Measurements from ENCODE around the gene PRKG1. TPM values are rescaled to one million over a fixed set of nuclear protein-coding genes. Genes with fewer than 3 reads are reported as not detected.

The PRKG1 gene
- total and polyA plus RNA-seq, 2 of the 8 experiments (the other 6 are each of a cell fraction or from before 2014, with no cell fraction given): 4.2 to 15.2 TPM

- WGBS, 2 experiments (ENCODE audit: extremely low coverage in 1 of 2, insufficient coverage in 1 of 2, insufficient read length in 1 of 2, insufficient replicate concordance in 2 of 2, low coverage in 1 of 2, low lambda C conversion rate in 2 of 2, missing lambda C conversion rate in 1 of 2): 86% methylated on average over 2 of the region's 2 CpGs; no CpG with 5 or more reads in 1 of the 2 experiments
- Histone ChIP-seq H3K4me1 (replicated peaks in 1 of 4; ENCODE audit: control insufficient read depth in 3 of 4, insufficient read depth in 4 of 4, low read length in 3 of 4) (no peaks in the 10 kb centered on the region), H2BK20ac (ENCODE audit: low read length) (no peak overlapping the region), H2AFZ (ENCODE audit: low read length) (no peak overlapping the region), H4K5ac (ENCODE audit: insufficient read length, low read depth, low read length) (no peak overlapping the region), H3K4me2 (ENCODE audit: insufficient read depth in 1 of 2, low read depth in 2 of 2, low read length in 2 of 2) (no peak overlapping the region), H3K9me3 (ENCODE audit: insufficient read depth in 2 of 2, low read depth in 1 of 2, low read length in 1 of 2) (no peaks in the 10 kb centered on the region), H3K18ac (ENCODE audit: extremely low read depth, low read length) (no peak overlapping the region), H2BK120ac (replicated peaks; ENCODE audit: low read depth, low read length) (no peak overlapping the region), H3K79me2 (ENCODE audit: control insufficient read depth in 1 of 2, insufficient read depth in 2 of 2, low read length in 2 of 2) (no peaks in the 10 kb centered on the region), H4K91ac (replicated peaks; ENCODE audit: insufficient read length, low read length) (no peak overlapping the region), H3K23me2 (ENCODE audit: low read depth, low read length) (no peaks in the 10 kb centered on the region), H4K8ac (ENCODE audit: extremely low read depth, insufficient read depth, low read length) (no peak overlapping the region), H3K79me1 (ENCODE audit: low read depth, low read length) (no peaks in the 10 kb centered on the region), H3K27ac (ENCODE audit: low read depth, low read length) (no peak overlapping the region), H2BK12ac (ENCODE audit: low read depth, low read length) (no peak overlapping the region), H3K23ac (ENCODE audit: insufficient read length) (no peak overlapping the region), H3K14ac (ENCODE audit: insufficient read length) (no peak overlapping the region), H3K4ac (replicated peaks; ENCODE audit: insufficient read length, low read depth, low read length) (no peak overlapping the region), H3K56ac (replicated peaks; ENCODE audit: insufficient read length, low read depth, low read length) (no peak overlapping the region), H3K4me3 (ENCODE audit: extremely low read depth in 1 of 4, insufficient read depth in 2 of 4, low read depth in 3 of 4, low read length in 4 of 4) (no peak overlapping the region), H2BK15ac (ENCODE audit: low read length) (no peak overlapping the region), H2AK5ac (ENCODE audit: low read depth, low read length) (no peak overlapping the region), H4K20me1 (replicated peaks in 1 of 2; ENCODE audit: control insufficient read depth in 1 of 2, insufficient read depth in 2 of 2, low read length in 2 of 2) (no peaks in the 10 kb centered on the region), H3K9ac (replicated peaks in 1 of 4; ENCODE audit: extremely low read depth in 1 of 4, low read depth in 3 of 4, low read length in 3 of 4) (no peak overlapping the region), H2BK5ac (ENCODE audit: low read depth, low read length) (no peak overlapping the region), H3K27me3 (replicated peaks in 1 of 4; ENCODE audit: control insufficient read depth in 3 of 4, extremely low read depth in 1 of 4, insufficient read depth in 3 of 4, low read length in 3 of 4) (no peaks in the 10 kb centered on the region), H3K36me3 (ENCODE audit: control insufficient read depth in 2 of 4, insufficient read depth in 4 of 4, low read length in 3 of 4) (no peaks in the 10 kb centered on the region)
- DNase-seq (ENCODE audit: low read depth in 1 of 2, low spot score in 2 of 2) (no peak), FAIRE-seq (no peak)
- ChIA-PET POLR2A (ENCODE audit: partially characterized antibody) (no interaction called here), CTCF (ENCODE audit: partially characterized antibody) (interaction anchor here (1.1 kb wide), 1 partner anchor 27 kb away, joined by 3 read pairs; no protein-coding TSS in a partner anchor)
- TF ChIP-seq NANOG (IDR thresholded peaks at IDR 0.05; ENCODE audit: insufficient read depth, low read depth, low read length, poor library complexity, severe bottlenecking): no peak
- no peak for TF ChIP-seq TCF12 (IDR thresholded peaks at IDR 0.05; ENCODE audit: low read depth, low read length)
- no peak for TF ChIP-seq RFX5 (IDR thresholded peaks at IDR 0.05; ENCODE audit: borderline replicate concordance, low read depth, low read length)
- no peak for TF ChIP-seq POU5F1 (IDR thresholded peaks at IDR 0.05; ENCODE audit: low read depth, low read length)
Measured at GRCh38 chr10:51318399-51319172, 244.3 kb downstream of the PRKG1 start.

Measured in H1 (cell line).